Hepatocyte (in vitro differentiated cells): ENCODE measurements around the gene OPCML. TPM values are rescaled to one million over a fixed set of nuclear protein-coding genes. Genes with fewer than 3 reads are reported as not detected.

Source experiments
- DNase-seq: peaks from one replicate; pipeline ENCODE4 v3.0.0-alpha.2; 2016; ENCODE audit warnings: low spot score
- H2AFZ ChIP-seq: fragments of 200-600 bp; sonication (generic); 2 replicates; pipeline ENCODE4 v1.6.0; 2016; ENCODE audit warnings: antibody characterized with exemption, mild to moderate bottlenecking
- H3K27ac ChIP-seq: fragments of 200-600 bp; sonication (generic); 2 replicates; pipeline ENCODE4 v1.5.1; 2016; ENCODE audit warnings: mild to moderate bottlenecking
- H3K27me3 ChIP-seq: fragments of 200-600 bp; sonication (generic); 2 replicates; pipeline ENCODE4 v1.6.1; 2016
- H3K36me3 ChIP-seq: fragments of 200-600 bp; sonication (generic); replicated peaks from 2 replicates; pipeline ENCODE4 v1.5.1; 2016; ENCODE audit warnings: low read depth; ENCODE audit not compliant: insufficient read depth
- H3K4me1 ChIP-seq: fragments of 200-600 bp; sonication (generic); 2 replicates; pipeline ENCODE4 v1.5.1; 2016; ENCODE audit warnings: mild to moderate bottlenecking, moderate library complexity; ENCODE audit not compliant: insufficient read depth
- H3K4me2 ChIP-seq: fragments of 200-600 bp; sonication (generic); 2 replicates; pipeline ENCODE4 v1.6.0; 2016
- H3K4me3 ChIP-seq: fragments of 200-600 bp; sonication (generic); 2 replicates; pipeline ENCODE4 v1.5.1; 2016; ENCODE audit warnings: mild to moderate bottlenecking
- H3K79me2 ChIP-seq: fragments of 200-600 bp; sonication (generic); 2 replicates; pipeline ENCODE4 v1.6.0; 2017; ENCODE audit warnings: mild to moderate bottlenecking
- H3K9me2 ChIP-seq: fragments of 200-600 bp; sonication (generic); replicated peaks from 2 replicates; pipeline ENCODE4 v1.6.0; 2017; ENCODE audit warnings: mild to moderate bottlenecking; ENCODE audit not compliant: insufficient read depth
- H3K9me3 ChIP-seq: fragments of 200-600 bp; sonication (generic); 2 replicates; pipeline ENCODE4 v1.5.1; 2016; ENCODE audit warnings: low read depth, mild to moderate bottlenecking
- H4K20me1 ChIP-seq: fragments of 200-600 bp; sonication (generic); 2 replicates; pipeline ENCODE4 v1.6.0; 2016; ENCODE audit warnings: mild to moderate bottlenecking; ENCODE audit not compliant: insufficient read depth, poor library complexity, severe bottlenecking
- EZH2 ChIP-seq: fragments of 200-600 bp; sonication (generic); IDR thresholded peaks from 2 replicates; pipeline ENCODE4 v1.6.1; 2016; ENCODE audit warnings: antibody characterized with exemption, mild to moderate bottlenecking, borderline replicate concordance
- EZH2phosphoT487 ChIP-seq: fragments of 200-600 bp; sonication (generic); IDR thresholded peaks from one replicate; pipeline ENCODE4 v1.6.1; 2018; ENCODE audit warnings: antibody characterized with exemption, mild to moderate bottlenecking, low read depth, moderate library complexity; ENCODE audit not compliant: unreplicated experiment, severe bottlenecking
- WGBS: methylation state at CpG from one replicate; pipeline ENCODE4 v1.1.6; 2016; ENCODE audit warnings: low lambda C conversion rate; ENCODE audit errors: missing lambda C conversion rate; 5-methylcytosine and 5-hydroxymethylcytosine counted together
- polyA plus RNA-seq: library from polyadenylated mRNA; unstranded; fragments of >200 nt; fragmentation: Nextera tagmentation; extraction: Ambion mirVana; gene quantifications from 2 replicates; pipeline ENCODE4 v1.2.1, GENCODE V29; 2016
- total RNA-seq: library from RNA; depleted of rRNA; stranded (reverse); fragments of >200 nt; gene quantifications from 2 replicates; pipeline ENCODE4 v1.2.3, GENCODE V29; 2014
- TF ChIP-seq, protein P1 (sequence below): fragments of 200-600 bp; sonication (generic); IDR thresholded peaks from 2 replicates; pipeline ENCODE4 v1.5.1; 2016; ENCODE audit warnings: antibody characterized with exemption, mild to moderate bottlenecking; ENCODE audit not compliant: poor library complexity

OPCML gene
- total and polyA plus RNA-seq, 2 experiments from 2014 or later: 0.37 to 0.98 TPM

- Histone ChIP-seq H3K4me3 (no peak overlapping the region), H3K4me1 (no peaks in the 10 kb centered on the region), H3K4me2 (no peak overlapping the region), H3K27ac (no peak overlapping the region), H3K9me2 (no peaks in the 10 kb centered on the region), H3K9me3 (no peaks in the 10 kb centered on the region), H3K27me3 (no peaks in the 10 kb centered on the region), H4K20me1 (no peaks in the 10 kb centered on the region), H2AFZ (no peak overlapping the region), H3K36me3 (no peaks in the 10 kb centered on the region), H3K79me2 (no peaks in the 10 kb centered on the region)
- WGBS: 53% methylated on average over 4 of the region's 4 CpGs
- TF ChIP-seq, protein P1, sequence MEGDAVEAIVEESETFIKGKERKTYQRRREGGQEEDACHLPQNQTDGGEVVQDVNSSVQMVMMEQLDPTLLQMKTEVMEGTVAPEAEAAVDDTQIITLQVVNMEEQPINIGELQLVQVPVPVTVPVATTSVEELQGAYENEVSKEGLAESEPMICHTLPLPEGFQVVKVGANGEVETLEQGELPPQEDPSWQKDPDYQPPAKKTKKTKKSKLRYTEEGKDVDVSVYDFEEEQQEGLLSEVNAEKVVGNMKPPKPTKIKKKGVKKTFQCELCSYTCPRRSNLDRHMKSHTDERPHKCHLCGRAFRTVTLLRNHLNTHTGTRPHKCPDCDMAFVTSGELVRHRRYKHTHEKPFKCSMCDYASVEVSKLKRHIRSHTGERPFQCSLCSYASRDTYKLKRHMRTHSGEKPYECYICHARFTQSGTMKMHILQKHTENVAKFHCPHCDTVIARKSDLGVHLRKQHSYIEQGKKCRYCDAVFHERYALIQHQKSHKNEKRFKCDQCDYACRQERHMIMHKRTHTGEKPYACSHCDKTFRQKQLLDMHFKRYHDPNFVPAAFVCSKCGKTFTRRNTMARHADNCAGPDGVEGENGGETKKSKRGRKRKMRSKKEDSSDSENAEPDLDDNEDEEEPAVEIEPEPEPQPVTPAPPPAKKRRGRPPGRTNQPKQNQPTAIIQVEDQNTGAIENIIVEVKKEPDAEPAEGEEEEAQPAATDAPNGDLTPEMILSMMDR: no peak
- TF ChIP-seq EZH2phosphoT487: no peak
- no peak for TF ChIP-seq EZH2
- DNase-seq: no peak
Observed at GRCh38 chr11:132623511-132623910, 908.8 kb downstream of the OPCML start.

GRCh38 chr11:132621976-132622580, 910.2 kb downstream of the OPCML start:
- H3K9me3 ChIP-seq: no peaks in the 10 kb centered on the region
- H3K4me1 ChIP-seq: no peaks in the 10 kb centered on the region
- H3K79me2 ChIP-seq: no peaks in the 10 kb centered on the region
- H2AFZ ChIP-seq: no peak overlapping the region
- no peaks in the 10 kb centered on the region for H3K9me2 ChIP-seq
- no peak for DNase-seq
- no peaks in the 10 kb centered on the region for H3K27me3 ChIP-seq
- no peaks in the 10 kb centered on the region for H3K36me3 ChIP-seq
- no peak overlapping the region for H3K27ac ChIP-seq
- WGBS: 73% methylated on average over 6 of the region's 6 CpGs
- TF ChIP-seq EZH2 (no peak), EZH2phosphoT487 (no peak)
- TF ChIP-seq, protein P1: no peak
- no peak overlapping the region for H3K4me3 ChIP-seq
- H3K4me2 ChIP-seq: no peak overlapping the region
- no peaks in the 10 kb centered on the region for H4K20me1 ChIP-seq

GRCh38 chr11:132620423-132620822, 911.9 kb downstream of the OPCML start:
- H3K4me3 ChIP-seq: no peak overlapping the region
- H3K4me2 ChIP-seq: no peak overlapping the region
- no peaks in the 10 kb centered on the region for H3K36me3 ChIP-seq
- H3K27me3 ChIP-seq: no peaks in the 10 kb centered on the region
- no peaks in the 10 kb centered on the region for H4K20me1 ChIP-seq
- H3K9me2 ChIP-seq: no peaks in the 10 kb centered on the region
- H3K4me1 ChIP-seq: no peaks in the 10 kb centered on the region
- H3K9me3 ChIP-seq: no peaks in the 10 kb centered on the region
- no peak for TF ChIP-seq EZH2
- TF ChIP-seq, protein P1: no peak
- no peak for TF ChIP-seq EZH2phosphoT487
- H2AFZ ChIP-seq: no peak overlapping the region
- WGBS: 83% methylated on average over 2 of the region's 2 CpGs
- DNase-seq: no peak
- no peak overlapping the region for H3K27ac ChIP-seq
- H3K79me2 ChIP-seq: no peaks in the 10 kb centered on the region
